GM19099 (cell line): ENCODE data around the gene M6PR.

Experiments used
- POLR2A ChIP-seq: IDR thresholded peaks from 3 replicates; pipeline ENCODE4 v1.6.1; 2011; ENCODE audit warnings: low read depth; ENCODE audit not compliant: insufficient read length; ENCODE audit errors: extremely low read depth

M6PR gene

GRCh38 chr12:8894986-8895385 lies 54.5 kb downstream of the M6PR start:
- no peak for TF ChIP-seq POLR2A

- TF ChIP-seq POLR2A, result no peak
These were observed 55.1 kb downstream of the M6PR start for GRCh38 chr12:8894378-8894777.

GRCh38 chr12:8891976-8892375 lies 57.5 kb downstream of the M6PR start:
- TF ChIP-seq POLR2A, result no peak
